CD4-positive, CD25-positive, alpha-beta regulatory T cell (primary cell): ENCODE results near the gene TCF7L2. TPM values are rescaled to one million over a fixed set of nuclear protein-coding genes. Genes with fewer than 3 reads are reported as not detected.

ENCODE experiments used
- ATAC-seq, 2 donors: fragments of 150-1000 bp; cut with Tn5 transposase; one replicate each; pipeline ENCODE4 v1.10.0; 2021; ENCODE audit warnings: low read depth in 2 of 2, moderate number of reproducible peaks in 2 of 2, moderate library complexity in 1 of 2
- DNase-seq, 3 donors: peaks; one replicate each; pipeline versions ENCODE4 v3.0.0 to v3.0.0-alpha.2; 2012 to 2022; ENCODE audit warnings: mixed read lengths in 1 of 3
- H3K27ac ChIP-seq: one replicate; pipeline ENCODE4 v1.7.0; 2013; ENCODE audit warnings: mild to moderate bottlenecking, low read length; ENCODE audit not compliant: insufficient read depth, poor library complexity, severe bottlenecking
- H3K27me3 ChIP-seq: one replicate; pipeline ENCODE4 v1.7.0; 2013; ENCODE audit warnings: low read length; ENCODE audit not compliant: control insufficient read depth, insufficient read depth
- H3K36me3 ChIP-seq: one replicate; pipeline ENCODE4 v1.7.0; 2013; ENCODE audit warnings: mild to moderate bottlenecking, low read length, moderate library complexity; ENCODE audit not compliant: control insufficient read depth, insufficient read depth
- H3K4me1 ChIP-seq: 2 replicates; pipeline ENCODE4 v1.7.0; 2013; ENCODE audit warnings: mild to moderate bottlenecking, low read length; ENCODE audit not compliant: insufficient read depth, control insufficient read depth, poor library complexity, severe bottlenecking
- H3K4me3 ChIP-seq: one replicate; pipeline ENCODE4 v1.7.0; 2013; ENCODE audit warnings: low read depth, mild to moderate bottlenecking, low read length, moderate library complexity
- H3K9me3 ChIP-seq, 2 experiments: 1 replicate in 1 of 2; 2 replicates in 1 of 2; pipeline ENCODE4 v1.7.0; 2013; ENCODE audit warnings: low read length in 2 of 2, mild to moderate bottlenecking in 1 of 2, moderate library complexity in 1 of 2; ENCODE audit not compliant: control insufficient read depth in 2 of 2
- H3K27ac Mint-ChIP-seq, 3 donors: one replicate each; pipeline ENCODE4 v1.8.0; 2020 to 2022; ENCODE audit warnings: mild to moderate bottlenecking in 3 of 3, mixed read lengths in 3 of 3, moderate library complexity in 2 of 3
- H3K27me3 Mint-ChIP-seq: one replicate; pipeline ENCODE4 v1.8.0; 2022; ENCODE audit warnings: mild to moderate bottlenecking, mixed read lengths
- H3K36me3 Mint-ChIP-seq: one replicate; pipeline ENCODE4 v1.8.0; 2020; ENCODE audit warnings: mixed read lengths
- H3K4me1 Mint-ChIP-seq, 4 donors: one replicate each; pipeline ENCODE4 v1.8.0; 2020 to 2022; ENCODE audit warnings: mixed read lengths in 4 of 4, mild to moderate bottlenecking in 1 of 4
- H3K4me3 Mint-ChIP-seq, 4 donors: one replicate each; pipeline ENCODE4 v1.8.0; 2020 to 2022; ENCODE audit warnings: mild to moderate bottlenecking in 4 of 4, mixed read lengths in 4 of 4, moderate library complexity in 3 of 4
- H3K9me3 Mint-ChIP-seq, 7 donors: one replicate each; pipeline ENCODE4 v1.8.0; 2020 to 2022; ENCODE audit warnings: mixed read lengths in 7 of 7, mild to moderate bottlenecking in 3 of 7, moderate library complexity in 2 of 7
- polyA plus RNA-seq, 4 donors: library from polyadenylated mRNA; unstranded; fragments of 300-500 nt; fragmentation: Illumina TruSeq; gene quantifications; one replicate each; pipeline ENCODE4 v1.2.3, GENCODE V29; 2021
- total RNA-seq: library from RNA; stranded (reverse); gene quantifications from one replicate; pipeline ENCODE4 v1.2.3, GENCODE V29; 2022

Gene TCF7L2
- total and polyA plus RNA-seq, 5 donors from 2014 or later = 0.38 to 1.8 (median 0.52) TPM; not detected in 1

DNA sequence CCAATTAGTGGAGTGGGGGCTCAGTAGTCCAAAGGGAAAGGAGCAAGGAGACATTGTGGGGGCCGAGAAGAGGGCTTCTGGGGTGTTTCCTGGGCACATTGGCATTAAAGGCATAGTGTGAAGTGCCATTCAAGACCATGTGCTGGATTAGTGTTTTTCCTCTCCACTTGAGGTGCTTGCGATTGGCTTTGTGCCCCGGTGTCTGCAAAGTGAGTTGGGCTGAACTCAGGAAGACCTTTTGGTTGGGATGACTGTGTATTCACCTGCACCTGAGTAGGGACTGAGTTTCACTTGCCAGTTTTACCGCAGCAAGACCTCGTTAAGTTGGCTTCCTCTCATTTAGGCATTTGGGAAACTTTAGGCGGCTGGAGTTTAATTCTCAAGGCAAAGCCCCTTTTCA is 73.0 kb downstream of the TCF7L2 start:
- DNase-seq (no peak), ATAC-seq (no peak)
- H3K9me3 ChIP-seq = no peaks in the 10 kb centered on the region
- H3K27ac ChIP-seq = no peak overlapping the region
- H3K36me3 ChIP-seq = no peaks in the 10 kb centered on the region
- Mint-ChIP-seq H3K36me3 (no peaks in the 10 kb centered on the region), H3K4me1 (peaks cover 0 to 3% (median 0%) of the 10 kb centered on the region in 4 donors), H3K27me3 (peaks cover 13% of the 10 kb centered on the region), H3K9me3 (no peaks in the 10 kb centered on the region), H3K4me3 (no peak overlapping the region), H3K27ac (no peak overlapping the region)
- no peaks in the 10 kb centered on the region for H3K4me1 ChIP-seq
- no peak overlapping the region for H3K4me3 ChIP-seq
- no peaks in the 10 kb centered on the region for H3K27me3 ChIP-seq

GRCh38 chr10:113024930-113025329 is 74.9 kb downstream of the TCF7L2 start:
- Mint-ChIP-seq H3K36me3 (no peaks in the 10 kb centered on the region), H3K9me3 (no peaks in the 10 kb centered on the region), H3K27me3 (peaks cover 25% of the 10 kb centered on the region), H3K27ac (no peak overlapping the region), H3K4me3 (no peak overlapping the region), H3K4me1 (peaks cover 0 to 3% (median 0%) of the 10 kb centered on the region in 4 donors)
- DNase-seq (no peak), ATAC-seq (no peak)
- Histone ChIP-seq H3K36me3 (no peaks in the 10 kb centered on the region), H3K4me3 (no peak overlapping the region), H3K4me1 (no peaks in the 10 kb centered on the region), H3K27me3 (no peaks in the 10 kb centered on the region), H3K27ac (no peak overlapping the region), H3K9me3 (no peaks in the 10 kb centered on the region)

DNA sequence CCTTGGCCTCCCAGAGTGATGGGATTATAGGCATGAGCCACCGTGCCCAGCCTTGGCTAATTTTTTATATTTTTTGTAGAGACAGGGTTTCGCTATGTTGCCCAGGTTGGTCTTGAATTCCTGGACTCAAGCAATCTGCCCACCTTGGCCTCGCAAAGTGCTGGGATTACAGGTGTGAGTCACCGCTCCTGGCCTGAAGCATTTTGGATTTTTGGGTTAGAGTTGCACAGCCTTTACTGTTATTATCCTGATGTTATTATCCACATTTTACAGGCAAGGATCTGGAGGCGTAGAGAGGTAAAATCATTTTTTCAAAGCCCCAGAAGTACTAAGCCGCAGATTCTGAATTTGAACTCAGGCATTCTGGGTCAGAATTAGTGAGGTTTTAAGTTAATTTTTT is 75.4 kb downstream of the TCF7L2 start:
- Histone ChIP-seq H3K4me1 (no peaks in the 10 kb centered on the region), H3K4me3 (no peak overlapping the region), H3K27ac (no peak overlapping the region), H3K9me3 (no peaks in the 10 kb centered on the region), H3K27me3 (no peaks in the 10 kb centered on the region), H3K36me3 (no peaks in the 10 kb centered on the region)
- no peak for DNase-seq
- no peak for ATAC-seq
- no peaks in the 10 kb centered on the region for H3K36me3 Mint-ChIP-seq
- H3K9me3 Mint-ChIP-seq = no peaks in the 10 kb centered on the region
- H3K4me3 Mint-ChIP-seq = no peak overlapping the region
- no peak overlapping the region for H3K27ac Mint-ChIP-seq
- peaks cover 0 to 3% (median 0%) of the 10 kb centered on the region in 4 donors for H3K4me1 Mint-ChIP-seq
- H3K27me3 Mint-ChIP-seq = peaks cover 28% of the 10 kb centered on the region

- no peaks in the 10 kb centered on the region for H3K36me3 ChIP-seq
- no peak overlapping the region for H3K4me3 ChIP-seq
- Mint-ChIP-seq H3K4me1 (peaks cover 0 to 3% (median 0%) of the 10 kb centered on the region in 4 donors), H3K36me3 (no peaks in the 10 kb centered on the region), H3K27ac (no peak overlapping the region), H3K27me3 (peaks cover 28% of the 10 kb centered on the region), H3K9me3 (no peaks in the 10 kb centered on the region), H3K4me3 (no peak overlapping the region)
- H3K27me3 ChIP-seq = peaks cover 2% of the 10 kb centered on the region
- H3K4me1 ChIP-seq = no peaks in the 10 kb centered on the region
- DNase-seq (no peak), ATAC-seq (no peak)
- no peaks in the 10 kb centered on the region for H3K9me3 ChIP-seq
- no peak overlapping the region for H3K27ac ChIP-seq
Measured at GRCh38 chr10:113026679-113027078, 76.6 kb downstream of the TCF7L2 start.

GRCh38 chr10:113027230-113027573 is 77.2 kb downstream of the TCF7L2 start:
- Mint-ChIP-seq H3K4me3 (no peak overlapping the region), H3K27me3 (peaks cover 25% of the 10 kb centered on the region), H3K27ac (no peak overlapping the region), H3K9me3 (no peaks in the 10 kb centered on the region), H3K4me1 (peaks cover 0 to 3% (median 0%) of the 10 kb centered on the region in 4 donors), H3K36me3 (no peaks in the 10 kb centered on the region)
- H3K4me1 ChIP-seq = no peaks in the 10 kb centered on the region
- no peak for DNase-seq
- no peak for ATAC-seq
- no peaks in the 10 kb centered on the region for H3K36me3 ChIP-seq
- H3K4me3 ChIP-seq = no peak overlapping the region
- peaks cover 2% of the 10 kb centered on the region for H3K27me3 ChIP-seq
- H3K9me3 ChIP-seq = no peaks in the 10 kb centered on the region
- no peak overlapping the region for H3K27ac ChIP-seq

DNA sequence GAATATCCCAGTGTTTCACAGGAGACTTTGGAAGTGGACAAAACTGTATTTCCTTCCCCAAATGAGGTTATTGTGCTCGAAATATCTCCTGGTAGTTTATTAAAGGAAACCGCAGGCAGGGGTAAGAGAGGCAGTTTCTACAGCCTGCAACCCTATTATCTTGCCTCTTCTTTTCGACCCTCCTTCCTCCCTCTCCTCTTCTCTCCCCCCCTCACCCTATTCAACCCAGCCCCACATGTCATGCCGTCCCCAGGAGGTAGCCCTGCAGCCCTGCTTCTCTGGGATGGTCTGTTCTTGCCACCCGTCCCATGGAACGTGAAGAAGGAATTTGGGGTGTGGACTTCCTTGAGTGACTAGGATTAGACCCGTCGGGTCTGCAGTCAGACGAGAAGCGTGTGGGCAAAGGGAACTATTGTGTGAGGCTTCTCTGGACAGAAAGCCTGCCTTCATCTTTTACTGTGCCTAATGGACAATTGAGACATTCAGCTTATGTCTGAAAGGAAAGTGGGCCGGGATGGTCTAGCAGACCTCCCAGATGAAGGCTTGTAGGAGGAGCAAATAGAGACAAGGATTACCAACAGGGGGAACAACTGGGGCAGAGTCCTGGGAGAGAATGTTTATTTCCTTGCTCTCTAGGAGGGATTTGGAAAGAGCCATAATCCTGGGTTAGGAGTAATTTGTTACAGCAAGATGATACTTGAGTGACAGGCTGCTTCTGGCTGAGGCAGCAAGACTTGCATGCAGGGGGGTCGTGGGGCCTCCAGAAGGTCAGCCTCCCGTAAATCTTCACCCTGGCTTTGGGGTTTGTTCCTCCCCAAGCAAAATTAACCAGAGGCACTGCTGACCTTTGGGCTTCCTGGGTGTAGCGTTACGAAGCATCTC is 77.8 kb downstream of the TCF7L2 start:
- no peaks in the 10 kb centered on the region for H3K36me3 Mint-ChIP-seq
- peaks cover 2% of the 10 kb centered on the region for H3K27me3 ChIP-seq
- no peaks in the 10 kb centered on the region for H3K4me1 ChIP-seq
- no peaks in the 10 kb centered on the region for H3K9me3 ChIP-seq
- H3K4me3 ChIP-seq = no peak overlapping the region
- H3K27ac Mint-ChIP-seq = no peak overlapping the region
- DNase-seq = no peak
- no peak for ATAC-seq
- no peak overlapping the region for H3K27ac ChIP-seq
- H3K4me3 Mint-ChIP-seq = no peak overlapping the region
- H3K36me3 ChIP-seq = no peaks in the 10 kb centered on the region
- no peaks in the 10 kb centered on the region for H3K9me3 Mint-ChIP-seq
- H3K27me3 Mint-ChIP-seq = peaks cover 24% of the 10 kb centered on the region
- peaks cover 0 to 3% (median 0%) of the 10 kb centered on the region in 4 donors for H3K4me1 Mint-ChIP-seq

DNA sequence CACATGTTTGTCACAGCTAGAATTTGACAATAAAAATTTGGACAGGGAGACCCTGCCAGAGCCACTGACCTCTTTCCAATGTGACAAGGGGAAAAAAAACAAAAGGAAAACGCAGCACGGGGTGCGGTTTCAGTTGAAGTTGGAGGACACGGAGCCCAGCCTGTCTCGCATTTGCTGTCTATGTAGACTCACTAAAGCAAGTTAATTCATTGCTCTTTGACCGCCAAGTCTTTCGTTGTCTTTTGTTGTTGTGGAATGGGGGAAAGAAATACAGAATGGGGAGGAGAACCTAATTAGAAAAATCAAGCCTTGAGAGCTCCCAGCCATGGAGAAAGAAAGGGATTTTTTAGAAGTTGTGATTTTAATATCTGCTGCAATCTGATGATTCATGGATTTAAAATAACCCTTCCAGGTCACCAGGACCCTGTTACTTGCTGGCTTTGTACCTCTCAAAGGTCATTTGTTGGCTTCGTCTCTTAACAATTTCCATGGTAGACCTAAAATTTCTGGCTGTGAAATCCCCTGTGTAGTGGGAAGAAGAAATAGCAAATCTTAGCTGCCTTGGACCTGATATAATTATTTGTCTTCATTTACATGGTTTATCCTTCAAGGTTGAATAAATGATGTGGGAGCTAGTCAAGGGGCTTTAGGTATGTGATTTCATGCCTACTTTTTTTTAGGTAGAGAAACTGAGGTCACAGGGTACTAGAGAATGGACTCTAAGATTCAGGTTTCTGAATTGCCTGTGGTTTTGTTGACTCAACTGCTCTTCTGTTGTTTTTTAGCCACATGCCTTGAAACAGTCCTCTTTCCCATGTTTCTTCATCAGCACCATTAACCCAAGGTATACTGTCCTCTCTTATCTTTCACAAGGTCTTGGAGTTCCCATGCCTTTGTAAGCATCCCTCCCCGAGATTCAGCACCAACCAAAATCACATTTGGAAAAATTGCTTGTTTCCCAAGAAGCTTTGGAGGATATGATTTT is 78.7 kb downstream of the TCF7L2 start:
- Mint-ChIP-seq H3K27me3 (peaks cover 24% of the 10 kb centered on the region), H3K36me3 (no peaks in the 10 kb centered on the region), H3K9me3 (no peaks in the 10 kb centered on the region), H3K4me1 (peaks cover 0 to 3% (median 0%) of the 10 kb centered on the region in 4 donors), H3K27ac (no peak overlapping the region), H3K4me3 (no peak overlapping the region)
- Histone ChIP-seq H3K27ac (no peak overlapping the region), H3K9me3 (no peaks in the 10 kb centered on the region), H3K4me3 (no peak overlapping the region), H3K27me3 (peaks cover 2% of the 10 kb centered on the region), H3K36me3 (no peaks in the 10 kb centered on the region), H3K4me1 (no peaks in the 10 kb centered on the region)
- DNase-seq = no peak
- no peak for ATAC-seq
